Progenitor cell of endocrine pancreas (in vitro differentiated cells): Measurements from ENCODE around the gene MCRS1. TPM values are rescaled to one million over a fixed set of nuclear protein-coding genes. Genes with fewer than 3 reads are reported as not detected.

Experiments used
- DNase-seq: peaks from one replicate; pipeline ENCODE4 v3.0.0; 2021; ENCODE audit warnings: low spot score; ENCODE audit not compliant: unreplicated experiment
- H3K27ac Mint-ChIP-seq: 2 replicates; pipeline ENCODE4 v1.8.0; 2021; ENCODE audit warnings: mild to moderate bottlenecking, moderate library complexity, mixed read lengths
- H3K27me3 Mint-ChIP-seq: 2 replicates; pipeline ENCODE4 v1.8.0; 2021; ENCODE audit warnings: mixed read lengths
- H3K36me3 Mint-ChIP-seq: 2 replicates; pipeline ENCODE4 v1.8.0; 2022; ENCODE audit warnings: mixed read lengths; ENCODE audit not compliant: insufficient read depth
- H3K4me1 Mint-ChIP-seq: 2 replicates; pipeline ENCODE4 v1.8.0; 2021; ENCODE audit warnings: low read depth, mixed read lengths
- H3K4me3 Mint-ChIP-seq: 2 replicates; pipeline ENCODE4 v1.8.0; 2021; ENCODE audit warnings: low read depth, mild to moderate bottlenecking, moderate library complexity, mixed read lengths
- H3K9me3 Mint-ChIP-seq: 2 replicates; pipeline ENCODE4 v1.8.0; 2021; ENCODE audit warnings: low read depth, mixed read lengths
- total RNA-seq: library from RNA; stranded (reverse); gene quantifications from 2 replicates; pipeline ENCODE4 v1.2.1, GENCODE V29; 2021
- TF ChIP-seq, protein P1 (sequence below): fragments of 200-600 bp; sonication (generic); IDR thresholded peaks from one replicate; pipeline ENCODE4 v1.5.0; 2021; ENCODE audit warnings: antibody characterized with exemption, mild to moderate bottlenecking; ENCODE audit not compliant: unreplicated experiment

MCRS1 gene
- total RNA-seq, 1 donor from 2014 or later: 92.6 TPM

DNA sequence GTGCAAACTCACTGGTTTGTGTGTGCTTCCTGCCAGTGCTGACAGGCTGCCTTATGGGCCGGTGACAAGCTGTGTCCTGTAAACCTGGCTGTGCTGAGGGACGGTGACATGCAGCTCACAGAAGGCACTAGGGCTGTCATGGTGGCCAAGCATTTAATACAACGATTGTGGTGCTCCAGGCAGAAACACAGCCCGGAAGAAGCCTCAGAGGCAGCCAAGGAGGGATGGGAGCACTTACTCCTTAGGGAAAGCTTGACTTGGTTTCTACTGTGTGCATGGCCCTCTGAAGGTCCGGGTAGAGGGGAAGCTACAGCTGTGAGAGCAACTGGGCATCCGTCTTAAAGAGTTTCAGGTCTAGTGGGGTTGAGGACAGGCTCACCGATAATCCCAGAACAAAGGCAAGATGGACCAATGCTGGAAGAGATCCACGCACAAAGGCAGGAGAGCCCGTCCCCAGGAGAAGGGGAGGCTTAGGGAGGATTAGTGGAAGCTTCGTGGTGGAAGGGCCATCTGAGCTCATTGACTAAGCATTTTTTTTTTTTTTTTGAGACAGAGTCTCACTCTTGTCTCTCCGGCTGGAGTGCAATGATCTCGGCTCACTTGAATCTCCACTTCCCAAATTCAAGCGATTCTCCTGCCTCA, 10.7 kb upstream of the MCRS1 start:
- H3K27ac Mint-ChIP-seq: no peak overlapping the region
- no peaks in the 10 kb centered on the region for H3K9me3 Mint-ChIP-seq
- H3K27me3 Mint-ChIP-seq: no peaks in the 10 kb centered on the region
- H3K36me3 Mint-ChIP-seq: peaks cover 8% of the 10 kb centered on the region
- H3K4me3 Mint-ChIP-seq: no peak overlapping the region
- TF ChIP-seq, protein P1, sequence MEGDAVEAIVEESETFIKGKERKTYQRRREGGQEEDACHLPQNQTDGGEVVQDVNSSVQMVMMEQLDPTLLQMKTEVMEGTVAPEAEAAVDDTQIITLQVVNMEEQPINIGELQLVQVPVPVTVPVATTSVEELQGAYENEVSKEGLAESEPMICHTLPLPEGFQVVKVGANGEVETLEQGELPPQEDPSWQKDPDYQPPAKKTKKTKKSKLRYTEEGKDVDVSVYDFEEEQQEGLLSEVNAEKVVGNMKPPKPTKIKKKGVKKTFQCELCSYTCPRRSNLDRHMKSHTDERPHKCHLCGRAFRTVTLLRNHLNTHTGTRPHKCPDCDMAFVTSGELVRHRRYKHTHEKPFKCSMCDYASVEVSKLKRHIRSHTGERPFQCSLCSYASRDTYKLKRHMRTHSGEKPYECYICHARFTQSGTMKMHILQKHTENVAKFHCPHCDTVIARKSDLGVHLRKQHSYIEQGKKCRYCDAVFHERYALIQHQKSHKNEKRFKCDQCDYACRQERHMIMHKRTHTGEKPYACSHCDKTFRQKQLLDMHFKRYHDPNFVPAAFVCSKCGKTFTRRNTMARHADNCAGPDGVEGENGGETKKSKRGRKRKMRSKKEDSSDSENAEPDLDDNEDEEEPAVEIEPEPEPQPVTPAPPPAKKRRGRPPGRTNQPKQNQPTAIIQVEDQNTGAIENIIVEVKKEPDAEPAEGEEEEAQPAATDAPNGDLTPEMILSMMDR: no peak
- DNase-seq: no peak
- peaks cover 28% of the 10 kb centered on the region for H3K4me1 Mint-ChIP-seq

DNA sequence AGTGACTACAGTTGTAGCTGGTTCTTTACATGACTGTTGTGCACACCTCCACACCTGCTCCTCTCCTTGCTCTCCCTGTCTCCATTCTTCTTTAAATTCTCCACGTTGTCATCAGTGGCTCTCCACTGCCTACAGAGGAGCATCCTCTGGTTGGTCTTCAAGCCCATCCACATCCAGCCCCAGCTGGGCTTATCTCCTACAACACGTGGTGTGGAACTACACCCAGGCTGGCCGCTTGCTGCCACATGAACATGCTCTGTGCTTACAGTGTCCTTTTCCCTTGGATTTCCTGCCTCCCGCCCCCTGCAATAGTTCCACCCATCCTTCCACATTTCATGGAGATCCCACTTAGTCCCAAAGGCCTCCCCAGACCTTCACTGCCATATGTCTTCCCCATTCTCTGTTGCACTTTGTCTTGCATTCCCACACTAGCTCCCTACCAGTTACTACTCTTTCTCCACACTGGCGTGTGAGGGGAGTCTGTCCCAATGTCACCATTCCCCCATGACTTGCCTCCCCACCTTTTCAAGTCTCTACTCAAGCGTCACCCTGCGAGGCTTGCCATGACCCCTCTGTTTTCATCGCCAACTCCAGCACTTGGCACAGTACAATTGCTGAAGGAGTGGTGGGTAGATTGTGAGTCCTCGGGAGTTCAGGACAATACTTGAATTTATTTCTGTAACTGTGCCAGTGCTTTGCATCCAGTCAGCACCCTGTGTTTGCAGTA, 9.8 kb upstream of the MCRS1 start:
- H3K4me3 Mint-ChIP-seq: no peak overlapping the region
- H3K4me1 Mint-ChIP-seq: peaks cover 26% of the 10 kb centered on the region
- H3K27ac Mint-ChIP-seq: no peak overlapping the region
- TF ChIP-seq, protein P1: no peak
- H3K27me3 Mint-ChIP-seq: no peaks in the 10 kb centered on the region
- peaks cover 8% of the 10 kb centered on the region for H3K36me3 Mint-ChIP-seq
- DNase-seq: no peak
- H3K9me3 Mint-ChIP-seq: no peaks in the 10 kb centered on the region

DNA sequence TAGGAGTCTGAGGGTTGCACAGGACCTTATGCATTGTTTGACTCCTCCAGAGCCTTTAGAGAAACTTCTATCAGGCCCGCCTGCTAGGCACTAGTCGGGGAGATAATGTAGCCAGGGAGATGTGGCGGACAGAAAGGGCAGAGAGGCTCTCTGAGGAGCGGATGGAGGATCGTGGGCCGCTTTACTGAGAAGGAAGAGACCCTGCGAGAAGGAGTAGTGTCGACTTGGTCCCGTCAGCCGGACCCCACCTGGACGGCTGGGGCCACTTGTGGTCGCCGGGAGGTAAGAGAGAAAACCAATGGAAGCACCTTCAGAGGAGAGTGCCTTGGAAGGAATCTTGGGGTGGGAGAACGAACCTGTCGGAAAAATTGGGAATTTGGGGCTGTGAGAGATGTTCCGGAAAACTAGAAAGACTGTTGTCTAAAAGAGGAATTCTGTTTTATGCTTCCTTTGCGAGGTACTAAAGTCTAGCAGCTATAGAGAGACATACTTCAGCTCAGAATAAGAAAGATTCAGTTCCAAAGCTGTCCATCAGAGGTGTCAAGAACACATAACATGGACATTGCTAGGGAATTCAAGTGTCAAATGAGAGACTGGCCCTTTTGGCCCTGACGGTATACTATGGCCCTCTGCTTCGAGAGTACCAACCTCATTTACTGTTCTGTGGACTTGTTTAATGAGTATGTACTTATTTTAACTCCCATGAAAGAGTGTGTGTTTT, 660 bp upstream of the MCRS1 start:
- DNase-seq: no peak
- Mint-ChIP-seq H3K4me1 (peaks cover 13% of the 10 kb centered on the region), H3K36me3 (peaks cover 11% of the 10 kb centered on the region), H3K27me3 (no peaks in the 10 kb centered on the region), H3K4me3 (peak overlapping the region; percentile 94), H3K9me3 (no peaks in the 10 kb centered on the region), H3K27ac (peak overlapping the region; percentile 96)
- TF ChIP-seq, protein P1: no peak

DNA sequence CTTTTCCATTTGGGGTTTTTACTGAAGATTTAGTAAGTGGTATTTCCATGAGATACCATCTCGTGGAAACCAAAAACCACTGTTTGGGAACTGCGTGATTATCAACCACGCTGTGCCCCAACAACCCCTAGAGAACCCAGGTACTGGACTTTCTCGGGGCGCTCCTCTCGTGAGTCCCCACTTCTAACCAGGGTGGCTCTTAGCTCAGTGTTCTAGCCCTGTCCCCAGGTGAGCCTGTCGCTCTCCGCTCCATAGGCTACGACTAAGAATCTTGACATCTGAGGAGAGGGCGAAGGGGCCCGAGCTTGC, 686 bp downstream of the MCRS1 start:
- Mint-ChIP-seq H3K4me3 (peak overlapping the region; percentile 94), H3K4me1 (peaks cover 13% of the 10 kb centered on the region), H3K27ac (peak overlapping the region; percentile 96), H3K9me3 (no peaks in the 10 kb centered on the region), H3K27me3 (no peaks in the 10 kb centered on the region), H3K36me3 (peaks cover 13% of the 10 kb centered on the region)
- TF ChIP-seq, protein P1: no peak
- DNase-seq: no peak

DNA sequence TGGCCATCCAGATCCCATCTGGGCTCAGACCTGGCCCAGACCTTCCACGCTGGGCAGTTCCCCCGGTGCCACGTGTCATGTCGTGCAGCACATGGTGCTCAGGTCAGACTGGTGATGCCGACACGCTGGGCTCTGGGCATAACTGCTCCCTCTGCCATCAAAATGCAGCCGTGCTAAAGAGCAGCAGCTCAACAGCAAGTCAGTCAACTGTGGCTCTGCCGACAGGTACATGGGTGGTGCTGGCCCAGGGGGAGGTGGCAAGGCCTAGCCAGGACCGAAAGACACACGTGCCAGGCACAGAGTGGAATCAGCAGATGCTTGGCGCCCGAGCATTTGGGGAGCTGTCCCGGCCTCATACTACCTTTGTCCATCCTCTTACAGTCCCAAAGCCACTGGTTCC, 1.6 kb downstream of the MCRS1 start:
- H3K36me3 Mint-ChIP-seq: peaks cover 12% of the 10 kb centered on the region
- H3K27ac Mint-ChIP-seq: no peak overlapping the region
- H3K9me3 Mint-ChIP-seq: no peaks in the 10 kb centered on the region
- peaks cover 13% of the 10 kb centered on the region for H3K4me1 Mint-ChIP-seq
- TF ChIP-seq, protein P1: no peak
- no peak overlapping the region for H3K4me3 Mint-ChIP-seq
- DNase-seq: no peak
- no peaks in the 10 kb centered on the region for H3K27me3 Mint-ChIP-seq
